Smooth muscle cell (in vitro differentiated cells): ENCODE results near the gene ZNF554. TPM values are rescaled to one million over a fixed set of nuclear protein-coding genes. Genes with fewer than 3 reads are reported as not detected.

Experiments
- DNase-seq: peaks from one replicate; lab custom pipeline; 2025; ENCODE audit not compliant: unreplicated experiment; lab: John Stamatoyannopoulos, UW
- H2AFZ ChIP-seq: fragments of 200-600 bp; sonication (generic); 2 replicates; pipeline ENCODE4 v1.6.0; 2016; ENCODE audit warnings: antibody characterized with exemption, low read depth, mild to moderate bottlenecking
- H3F3A ChIP-seq: fragments of 200-600 bp; sonication (generic); 2 replicates; pipeline ENCODE4 v1.6.0; 2017; ENCODE audit warnings: antibody characterized with exemption, low read depth
- H3K27ac ChIP-seq: fragments of 200-600 bp; sonication (generic); 2 replicates; pipeline ENCODE4 v1.5.1; 2016; ENCODE audit warnings: low read depth, mild to moderate bottlenecking
- H3K27me3 ChIP-seq: fragments of 200-600 bp; sonication (generic); 2 replicates; pipeline ENCODE4 v1.6.1; 2016; ENCODE audit warnings: low read depth, mild to moderate bottlenecking
- H3K36me3 ChIP-seq: fragments of 200-600 bp; sonication (generic); 2 replicates; pipeline ENCODE4 v1.5.1; 2016; ENCODE audit warnings: low read depth
- H3K4me1 ChIP-seq: fragments of 200-600 bp; sonication (generic); 2 replicates; pipeline ENCODE4 v1.5.1; 2016; ENCODE audit warnings: low read depth
- H3K4me2 ChIP-seq: fragments of 200-600 bp; sonication (generic); 2 replicates; pipeline ENCODE4 v1.6.0; 2016; ENCODE audit warnings: mild to moderate bottlenecking
- H3K4me3 ChIP-seq: fragments of 200-600 bp; sonication (generic); 2 replicates; pipeline ENCODE4 v1.5.1; 2016; ENCODE audit warnings: mild to moderate bottlenecking
- H3K79me2 ChIP-seq: fragments of 200-600 bp; sonication (generic); 2 replicates; pipeline ENCODE4 v1.6.0; 2016; ENCODE audit warnings: low read depth, mild to moderate bottlenecking
- H3K9ac ChIP-seq: fragments of 200-600 bp; sonication (generic); 2 replicates; pipeline ENCODE4 v1.6.0; 2016; ENCODE audit warnings: low read depth
- H3K9me3 ChIP-seq: fragments of 200-600 bp; sonication (generic); replicated peaks from 2 replicates; pipeline ENCODE4 v1.5.1; 2016; ENCODE audit warnings: low read depth
- H4K20me1 ChIP-seq: fragments of 200-600 bp; sonication (generic); 2 replicates; pipeline ENCODE4 v1.6.0; 2016; ENCODE audit warnings: low read depth
- CTCF ChIP-seq: fragments of 200-600 bp; sonication (generic); IDR thresholded peaks from 2 replicates; pipeline ENCODE4 v1.5.1; 2017; ENCODE audit warnings: borderline replicate concordance, mild to moderate bottlenecking, antibody characterized with exemption; ENCODE audit not compliant: insufficient read depth, poor library complexity, severe bottlenecking
- WGBS: methylation state at CpG from one replicate; pipeline ENCODE4 v1.1.7; 2016; ENCODE audit warnings: low lambda C conversion rate; 5-methylcytosine and 5-hydroxymethylcytosine counted together
- polyA plus RNA-seq: library from polyadenylated mRNA; unstranded; fragments of >200 nt; fragmentation: Nextera tagmentation; extraction: Ambion mirVana; gene quantifications from 2 replicates; pipeline ENCODE4 v1.2.1, GENCODE V29; 2016
- total RNA-seq: library from RNA; depleted of rRNA; stranded (reverse); fragments of >200 nt; gene quantifications from 2 replicates; pipeline ENCODE4 v1.2.3, GENCODE V29; 2014

The ZNF554 gene
- total and polyA plus RNA-seq, 2 experiments from 2014 or later = 2.3 to 4.8 TPM

- Histone ChIP-seq H3K4me3 (no peak overlapping the region), H3K79me2 (peaks cover 92% of the 10 kb centered on the region), H3K27me3 (no peaks in the 10 kb centered on the region), H3K9ac (no peak overlapping the region), H4K20me1 (peaks cover 86% of the 10 kb centered on the region), H3K4me1 (no peaks in the 10 kb centered on the region), H3K4me2 (no peak overlapping the region), H3K27ac (no peak overlapping the region), H2AFZ (no peak overlapping the region), H3K36me3 (no peaks in the 10 kb centered on the region), H3F3A (peaks cover 5% of the 10 kb centered on the region), H3K9me3 (no peaks in the 10 kb centered on the region)
- DNase-seq = no peak
- TF ChIP-seq CTCF = no peak
- 89% methylated on average over 11 of the region's 19 CpGs for WGBS
Measured at GRCh38 chr19:2777952-2778683, 41.5 kb upstream of the ZNF554 start.

- H2AFZ ChIP-seq = no peak overlapping the region
- H3K9ac ChIP-seq = no peak overlapping the region
- peaks cover 5% of the 10 kb centered on the region for H3F3A ChIP-seq
- no peak overlapping the region for H3K4me2 ChIP-seq
- H3K27me3 ChIP-seq = no peaks in the 10 kb centered on the region
- no peak for DNase-seq
- H3K9me3 ChIP-seq = no peaks in the 10 kb centered on the region
- H3K4me1 ChIP-seq = no peaks in the 10 kb centered on the region
- peaks cover 82% of the 10 kb centered on the region for H4K20me1 ChIP-seq
- peaks cover 88% of the 10 kb centered on the region for H3K79me2 ChIP-seq
- TF ChIP-seq CTCF = no peak
- 95% methylated on average over 14 of the region's 14 CpGs for WGBS
- no peaks in the 10 kb centered on the region for H3K36me3 ChIP-seq
- H3K4me3 ChIP-seq = no peak overlapping the region
- H3K27ac ChIP-seq = no peak overlapping the region
Measured at GRCh38 chr19:2779121-2779740, 40.4 kb upstream of the ZNF554 start.

- H3K4me2 ChIP-seq = no peak overlapping the region
- H3K4me3 ChIP-seq = no peak overlapping the region
- H3K9me3 ChIP-seq = no peaks in the 10 kb centered on the region
- no peak overlapping the region for H3K27ac ChIP-seq
- H3K4me1 ChIP-seq = peaks cover 6% of the 10 kb centered on the region
- H3K36me3 ChIP-seq = no peaks in the 10 kb centered on the region
- H4K20me1 ChIP-seq = peaks cover 71% of the 10 kb centered on the region
- TF ChIP-seq CTCF = no peak
- no peak for DNase-seq
- peaks cover 77% of the 10 kb centered on the region for H3K79me2 ChIP-seq
- H3K27me3 ChIP-seq = no peaks in the 10 kb centered on the region
- WGBS = 96% methylated on average over 7 of the region's 7 CpGs
- H3F3A ChIP-seq = peaks cover 11% of the 10 kb centered on the region
- H2AFZ ChIP-seq = no peak overlapping the region
- H3K9ac ChIP-seq = no peak overlapping the region
Measured at GRCh38 chr19:2780284-2780683, 39.4 kb upstream of the ZNF554 start.
